HepG2 (cell line): ENCODE data around the gene FNBP1L. TPM values are rescaled to one million over a fixed set of nuclear protein-coding genes. Genes with fewer than 3 reads are reported as not detected.

Experiments
- ATAC-seq: fragments of 200-7000 bp; cut with Tn5 transposase; 3 replicates; pipeline ENCODE4 v1.9.1; 2020; ENCODE audit warnings: mild to moderate bottlenecking, moderate library complexity
- BruUV-seq: library from RNA; stranded (reverse); fragments of 400-500 nt; replicated peaks from 2 replicates; lab custom pipeline; 2021; lab: Mats Ljungman, UMichigan
- CTCF ChIA-PET: fragments of 300-600 bp; formaldehyde crosslinking; extraction: SDS; loops from one replicate; lab custom pipeline; 2021; ENCODE audit warnings: low total read pairs, inconsistent platforms, low intra/inter-chr PET ratio; lab: Yijun Ruan, JAX
- POLR2A ChIA-PET: fragments of 350-600 bp; sonication (Branson Sonifier 250); formaldehyde crosslinking; loops from one replicate; lab custom pipeline; 2020; ENCODE audit warnings: antibody characterized with exemption, inconsistent platforms; lab: Yijun Ruan, JAX
- DNase-seq: peaks from one replicate; pipeline ENCODE4 v3.0.0-alpha.2; 2015; ENCODE audit warnings: low spot score
- FAIRE-seq: peaks from 3 replicates; lab custom pipeline; 2011; peaks lifted over from hg19 to GRCh38; lab: Jason Lieb, UNC
- H2AFZ ChIP-seq: one replicate; pipeline ENCODE4 v1.6.1; 2011; ENCODE audit warnings: low read length, inconsistent platforms
- H3K27ac ChIP-seq: fragments of 300-600 bp; 3 replicates; pipeline ENCODE4 v1.8.0; 2011; ENCODE audit warnings: mixed run types, mild to moderate bottlenecking, mixed read lengths, low read length, inconsistent platforms; ENCODE audit not compliant: insufficient read depth; ENCODE audit errors: extremely low read length
- H3K27me3 ChIP-seq, 2 experiments: fragments of 200-600 bp in 1 of 2; 2 replicates in 1 of 2; 3 replicates in 1 of 2; pipeline versions ENCODE4 v1.6.0 to v1.8.0; 2011; ENCODE audit warnings: low read length in 2 of 2, mild to moderate bottlenecking in 2 of 2, moderate library complexity in 2 of 2, inconsistent platforms in 1 of 2; ENCODE audit not compliant: insufficient read depth in 2 of 2, control insufficient read depth in 1 of 2
- H3K36me3 ChIP-seq, 2 experiments: fragments of 200-600 bp in 1 of 2; replicated peaks in 1 of 2; 2 replicates in 1 of 2; 3 replicates in 1 of 2; pipeline versions ENCODE4 v1.5.1 to v1.8.0; 2011; ENCODE audit warnings: low read length in 2 of 2, inconsistent platforms in 1 of 2; ENCODE audit not compliant: insufficient read depth in 2 of 2, control insufficient read depth in 1 of 2
- H3K4me1 ChIP-seq: 2 replicates; pipeline ENCODE4 v1.5.1; 2012; ENCODE audit warnings: low read length, inconsistent platforms; ENCODE audit not compliant: insufficient read depth
- H3K4me2 ChIP-seq: 2 replicates; pipeline ENCODE4 v1.6.0; 2011; ENCODE audit warnings: low read depth, low read length, inconsistent platforms
- H3K4me3 ChIP-seq, 3 experiments: fragments of 200-600 bp in 1 of 3; sonication (generic), shearing (Covaris generic) in 1 of 3; replicated peaks in 1 of 3; 2 replicates each; pipeline ENCODE4 v1.5.1; 2011 to 2016; ENCODE audit warnings: low read length in 3 of 3, inconsistent platforms in 2 of 3, low read depth in 2 of 3, mild to moderate bottlenecking in 2 of 3, control low read depth in 1 of 3, mixed read lengths in 1 of 3; ENCODE audit not compliant: insufficient read depth in 1 of 3
- H3K79me2 ChIP-seq: one replicate; pipeline ENCODE4 v1.6.1; 2011; ENCODE audit warnings: low read length, inconsistent platforms; ENCODE audit not compliant: insufficient read depth
- H3K9ac ChIP-seq: 2 replicates; pipeline ENCODE4 v1.6.0; 2011; ENCODE audit warnings: mild to moderate bottlenecking, low read depth, low read length, inconsistent platforms; ENCODE audit not compliant: insufficient read depth
- H3K9me3 ChIP-seq: 2 replicates; pipeline ENCODE4 v1.5.1; 2012; ENCODE audit warnings: mild to moderate bottlenecking, low read length
- H4K20me1 ChIP-seq: 2 replicates; pipeline ENCODE4 v1.6.0; 2011; ENCODE audit warnings: inconsistent platforms, mild to moderate bottlenecking, low read length, moderate library complexity; ENCODE audit not compliant: insufficient read depth
- ARID2 ChIP-seq: sonication (generic); formaldehyde crosslinking; IDR thresholded peaks from 2 replicates; pipeline ENCODE4 v1.8.1; 2022; ENCODE audit warnings: mild to moderate bottlenecking, missing genetic modification reagents, borderline replicate concordance
- ARNT2 ChIP-seq: sonication (generic); formaldehyde crosslinking; IDR thresholded peaks from 2 replicates; pipeline ENCODE4 v1.8.0; 2022; ENCODE audit warnings: mild to moderate bottlenecking, low read depth, missing genetic modification reagents, moderate library complexity
- CCDC6 ChIP-seq: sonication (generic); formaldehyde crosslinking; IDR thresholded peaks from 2 replicates; pipeline ENCODE4 v1.8.1; 2022; ENCODE audit warnings: mild to moderate bottlenecking, missing genetic modification reagents, moderate library complexity
- E2F1 ChIP-seq: sonication (generic); formaldehyde crosslinking; IDR thresholded peaks from 2 replicates; pipeline ENCODE4 v1.5.0; 2020; ENCODE audit warnings: missing genetic modification reagents
- HCFC1 ChIP-seq: fragments of 150-350 bp; IDR thresholded peaks from 2 replicates; pipeline ENCODE4 v1.6.1; 2014; ENCODE audit warnings: low read depth, low read length
- SALL2 ChIP-seq: sonication (generic); formaldehyde crosslinking; IDR thresholded peaks from 2 replicates; pipeline ENCODE4 v1.8.1; 2023; ENCODE audit warnings: mild to moderate bottlenecking, missing genetic modification reagents, inconsistent platforms
- SATB2 ChIP-seq: sonication (generic); formaldehyde crosslinking; IDR thresholded peaks from 2 replicates; pipeline ENCODE4 v1.5.0; 2020; ENCODE audit warnings: missing genetic modification reagents
- ZC3H4 ChIP-seq: sonication (generic); formaldehyde crosslinking; IDR thresholded peaks from 2 replicates; pipeline ENCODE4 v1.4.0; 2020; ENCODE audit warnings: missing genetic modification reagents, borderline replicate concordance
- ZHX1 ChIP-seq: sonication (generic); formaldehyde crosslinking; IDR thresholded peaks from 2 replicates; pipeline ENCODE4 v1.8.1; 2022; ENCODE audit warnings: low read depth, mild to moderate bottlenecking, missing genetic modification reagents
- ZNF263 ChIP-seq: sonication (generic); formaldehyde crosslinking; IDR thresholded peaks from 2 replicates; pipeline ENCODE4 v1.4.0; 2020; ENCODE audit warnings: missing genetic modification reagents
- ZNF501 ChIP-seq: sonication (generic); formaldehyde crosslinking; IDR thresholded peaks from 2 replicates; pipeline ENCODE4 v1.5.1; 2020; ENCODE audit warnings: mild to moderate bottlenecking, moderate library complexity, missing genetic modification reagents
- WGBS: methylation state at CpG from one replicate; pipeline ENCODE4 v1.1.6; 2017; ENCODE audit warnings: low lambda C conversion rate; 5-methylcytosine and 5-hydroxymethylcytosine counted together
- in situ Hi-C: cut with HindIII; loops from 2 replicates; pipeline ENCODE4 v1.10.0; 2017; ENCODE audit warnings: low pct_unique_long_range_greater_than_20kb; ENCODE audit not compliant: extremely low pct_ligation_motif_present
- intact Hi-C: fragments of 100-400 bp; cut with micrococcal nuclease; formaldehyde crosslinking; loops from one replicate; pipeline ENCODE4 v1.10.0; 2022; ENCODE audit not compliant: unreplicated experiment
- polyA plus RNA-seq, 8 experiments: library from polyadenylated mRNA; depleted of rRNA in 3 of 8; stranded (reverse) in 7 of 8; unstranded in 1 of 8; fragments of >200 nt; fragmentation: Illumina TruSeq in 4 of 8; extraction: Trizol in 4 of 8; gene quantifications; 2 replicates each; pipeline versions ENCODE4 v1.2.1 to v1.2.3, GENCODE V29; 2011 to 2016; ENCODE audit warnings: low read depth in 4 of 8, missing spikeins in 1 of 8, mixed read lengths in 1 of 8; ENCODE audit not compliant: insufficient read depth in 1 of 8
- total RNA-seq, 5 experiments: library from RNA; depleted of rRNA; stranded (reverse); fragments of >200 nt; fragmentation: Illumina TruSeq; extraction: Trizol; gene quantifications; 2 replicates each; pipeline ENCODE4 v1.2.3, GENCODE V29; 2016; ENCODE audit warnings: low read depth in 1 of 5
- TF ChIP-seq, protein P1 (sequence below), 2 experiments: sonication (generic) in 1 of 2; formaldehyde crosslinking in 1 of 2; IDR thresholded peaks; 2 replicates each; pipeline versions ENCODE4 v1.4.0 to v1.6.1; 2018 to 2020; ENCODE audit warnings: missing genetic modification reagents in 2 of 2, borderline replicate concordance in 1 of 2, low read depth in 1 of 2, mild to moderate bottlenecking in 1 of 2, missing biosample characterization in 1 of 2

FNBP1L gene
- total and polyA plus RNA-seq, 2 of the 13 experiments (the other 11 are each of a cell fraction or from before 2014, with no cell fraction given), result 24.1 to 27.1 TPM

DNA sequence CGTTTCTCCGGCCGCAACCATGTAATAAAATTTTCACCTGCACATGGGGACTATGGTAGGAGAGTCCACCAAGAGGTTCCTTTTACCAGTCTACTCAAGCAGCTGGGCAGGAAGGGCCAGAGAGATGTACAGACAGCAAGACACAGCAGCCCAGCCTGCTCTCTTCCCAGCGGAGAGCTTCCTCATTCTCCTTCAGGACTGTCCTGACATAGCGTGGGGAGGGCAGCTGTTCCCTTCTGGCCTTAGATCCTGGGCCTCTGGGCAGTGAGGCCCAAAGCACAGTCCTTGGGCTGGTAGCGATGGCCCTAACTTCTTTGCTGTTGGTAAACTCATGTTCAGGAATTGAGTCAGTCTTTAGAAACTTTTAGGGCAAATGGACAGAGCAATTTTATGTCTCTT is 144.6 kb downstream of the FNBP1L start:
- in situ Hi-C loops (no loop called here), intact Hi-C loops (loop anchor here (1.0 to 5.0 kb wide), 2 partner anchors 25 to 145 kb away; partner anchors contain the start of gene FNBP1L)
- ATAC-seq (peak; percentile 56), FAIRE-seq (no peak), DNase-seq (peak; percentile 45)
- H3K4me1 ChIP-seq, result peaks cover 64% of the 10 kb centered on the region
- WGBS, result 4% methylated on average over 4 of the region's 6 CpGs
- peaks cover 14% of the 10 kb centered on the region for H4K20me1 ChIP-seq
- H3K36me3 ChIP-seq, result peaks cover 10 to 59% of the 10 kb centered on the region in 2 experiments
- no peaks in the 10 kb centered on the region; a peak in 1 of 5 replicates for H3K27me3 ChIP-seq
- H3K79me2 ChIP-seq, result peaks cover 50% of the 10 kb centered on the region
- no peaks in the 10 kb centered on the region for H3K9me3 ChIP-seq
- BruUV-seq, result no TSS peak
- no peak overlapping the region for H2AFZ ChIP-seq
- ChIA-PET CTCF (no interaction called here), POLR2A (interaction anchor here (0.5 to 4.9 kb wide), 21 partner anchors 8 to 877 kb away, joined by 3 to 214 read pairs (median 5); partner anchors contain the start of genes DNTTIP2, DR1 and FNBP1L)
- H3K27ac ChIP-seq, result peak overlapping the region; percentile 94
- peak overlapping the region; percentile 81 to 88 (median 86) for H3K4me3 ChIP-seq
- H3K9ac ChIP-seq, result peak overlapping the region; percentile 96
- peak overlapping the region; percentile 96 for H3K4me2 ChIP-seq
- no peak for TF ChIP-seq ZNF263 (CRISPR knock-in tag)
- TF ChIP-seq ARNT2 (CRISPR knock-in tag), result peak; percentile 22; the same call in 1 of the 2 replicates
- TF ChIP-seq ARID2 (CRISPR knock-in tag), result 0 out of 2 replicates have a peak, but pooled peaks have one; percentile 4
- peak; percentile 58; the same call in 1 of the 2 replicates for TF ChIP-seq ZC3H4
- no peak for TF ChIP-seq ZHX1
- TF ChIP-seq HCFC1, result no peak
- 0 out of 2 replicates have a peak, but pooled peaks have one; percentile 40 for TF ChIP-seq SATB2 (CRISPR knock-in tag)
- 0 out of 2 replicates have a peak, but pooled peaks have one; percentile 12 for TF ChIP-seq E2F1
- TF ChIP-seq, protein P1, sequence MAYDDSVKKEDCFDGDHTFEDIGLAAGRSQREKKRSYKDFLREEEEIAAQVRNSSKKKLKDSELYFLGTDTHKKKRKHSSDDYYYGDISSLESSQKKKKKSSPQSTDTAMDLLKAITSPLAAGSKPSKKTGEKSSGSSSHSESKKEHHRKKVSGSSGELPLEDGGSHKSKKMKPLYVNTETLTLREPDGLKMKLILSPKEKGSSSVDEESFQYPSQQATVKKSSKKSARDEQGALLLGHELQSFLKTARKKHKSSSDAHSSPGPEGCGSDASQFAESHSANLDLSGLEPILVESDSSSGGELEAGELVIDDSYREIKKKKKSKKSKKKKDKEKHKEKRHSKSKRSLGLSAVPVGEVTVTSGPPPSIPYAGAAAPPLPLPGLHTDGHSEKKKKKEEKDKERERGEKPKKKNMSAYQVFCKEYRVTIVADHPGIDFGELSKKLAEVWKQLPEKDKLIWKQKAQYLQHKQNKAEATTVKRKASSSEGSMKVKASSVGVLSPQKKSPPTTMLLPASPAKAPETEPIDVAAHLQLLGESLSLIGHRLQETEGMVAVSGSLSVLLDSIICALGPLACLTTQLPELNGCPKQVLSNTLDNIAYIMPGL (CRISPR knock-in tag; IDR thresholded peaks at IDR 0.05; ENCODE audit: borderline replicate concordance in 1 of 2, low read depth in 1 of 2), result peak in 1 of 2 experiments; percentile 18; a peak in 1 of 4 replicates
- 0 out of 2 replicates have a peak, but pooled peaks have one; percentile 13 for TF ChIP-seq SALL2
- 0 out of 2 replicates have a peak, but pooled peaks have one; percentile 61 for TF ChIP-seq CCDC6
- TF ChIP-seq ZNF501 (CRISPR knock-in tag), result 0 out of 2 replicates have a peak, but pooled peaks have one; percentile 8
